ENCODE data around the gene DBI.
"Not testable (repeated sequence)": the region's sequence is repeated elsewhere in the genome, so short reads cannot be mapped to it uniquely, and the experiment has no call there.

The DBI gene

GRCh38 chr2:119402645-119403560 is 36.1 kb downstream of the DBI start:
- Histone ChIP-seq H3K36me3 (replicated peaks; ENCODE audit: insufficient read depth, low read length) (no peaks in the 10 kb centered on the region), H3K79me2 (ENCODE audit: low read length) (no peaks in the 10 kb centered on the region), H3K9me2 (replicated peaks; ENCODE audit: insufficient read depth, low read length) (no peaks in the 10 kb centered on the region), H3F3A (ENCODE audit: insufficient read depth, low read length) (peaks cover under 1% of the 10 kb centered on the region; the same call in 1 of the 2 replicates), H4K20me1 (ENCODE audit: insufficient read depth, low read length) (no peaks in the 10 kb centered on the region), H2AFZ (ENCODE audit: low read length) (peak overlapping the region; percentile 58; the same call in 1 of the 2 replicates), H3K4me2 (ENCODE audit: low read depth, low read length) (no peak overlapping the region), H3K9ac (ENCODE audit: low read length) (no peak overlapping the region), H3K4me3 (ENCODE audit: low read length) (no peak overlapping the region), H3K27me3 (replicated peaks; ENCODE audit: insufficient read depth, low read length) (no peaks in the 10 kb centered on the region), H3K9me3 (replicated peaks; ENCODE audit: insufficient read depth, low read length) (no peaks in the 10 kb centered on the region), H3K4me1 (ENCODE audit: low read length) (peaks cover 8% of the 10 kb centered on the region; the same call in 1 of the 2 replicates), H3K27ac (ENCODE audit: low read length) (no peak overlapping the region)
- DNase-seq = no peak
- no peak for TF ChIP-seq EZH2phosphoT487 (IDR thresholded peaks at IDR 0.05; ENCODE audit: low read length)
- TF ChIP-seq EZH2 (optimal IDR thresholded peaks at IDR 0.05; ENCODE audit: low read depth, low read length) = no peak
- TF ChIP-seq, protein P1, sequence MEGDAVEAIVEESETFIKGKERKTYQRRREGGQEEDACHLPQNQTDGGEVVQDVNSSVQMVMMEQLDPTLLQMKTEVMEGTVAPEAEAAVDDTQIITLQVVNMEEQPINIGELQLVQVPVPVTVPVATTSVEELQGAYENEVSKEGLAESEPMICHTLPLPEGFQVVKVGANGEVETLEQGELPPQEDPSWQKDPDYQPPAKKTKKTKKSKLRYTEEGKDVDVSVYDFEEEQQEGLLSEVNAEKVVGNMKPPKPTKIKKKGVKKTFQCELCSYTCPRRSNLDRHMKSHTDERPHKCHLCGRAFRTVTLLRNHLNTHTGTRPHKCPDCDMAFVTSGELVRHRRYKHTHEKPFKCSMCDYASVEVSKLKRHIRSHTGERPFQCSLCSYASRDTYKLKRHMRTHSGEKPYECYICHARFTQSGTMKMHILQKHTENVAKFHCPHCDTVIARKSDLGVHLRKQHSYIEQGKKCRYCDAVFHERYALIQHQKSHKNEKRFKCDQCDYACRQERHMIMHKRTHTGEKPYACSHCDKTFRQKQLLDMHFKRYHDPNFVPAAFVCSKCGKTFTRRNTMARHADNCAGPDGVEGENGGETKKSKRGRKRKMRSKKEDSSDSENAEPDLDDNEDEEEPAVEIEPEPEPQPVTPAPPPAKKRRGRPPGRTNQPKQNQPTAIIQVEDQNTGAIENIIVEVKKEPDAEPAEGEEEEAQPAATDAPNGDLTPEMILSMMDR (IDR thresholded peaks at IDR 0.05; ENCODE audit: low read length) = no peak

GRCh38 chr2:119403618-119404017 is 36.8 kb downstream of the DBI start:
- not testable (repeated sequence) for H3K79me2 ChIP-seq (ENCODE audit: low read length); DNase-seq; H3F3A ChIP-seq (ENCODE audit: insufficient read depth, low read length); H3K9me3 ChIP-seq (replicated peaks; ENCODE audit: insufficient read depth, low read length); H3K27ac ChIP-seq (ENCODE audit: low read length); H3K27me3 ChIP-seq (replicated peaks; ENCODE audit: insufficient read depth, low read length); H2AFZ ChIP-seq (ENCODE audit: low read length); H3K4me2 ChIP-seq (ENCODE audit: low read depth, low read length); H4K20me1 ChIP-seq (ENCODE audit: insufficient read depth, low read length); H3K4me3 ChIP-seq (ENCODE audit: low read length); H3K9ac ChIP-seq (ENCODE audit: low read length); H3K36me3 ChIP-seq (replicated peaks; ENCODE audit: insufficient read depth, low read length); H3K9me2 ChIP-seq (replicated peaks; ENCODE audit: insufficient read depth, low read length)
- H3K4me1 ChIP-seq (ENCODE audit: low read length) = peaks cover 13% of the 10 kb centered on the region; the same call in 1 of the 2 replicates

GRCh38 chr2:119405151-119405550 is 38.4 kb downstream of the DBI start:
- Histone ChIP-seq H3K27me3 (replicated peaks; ENCODE audit: insufficient read depth, low read length) (no peaks in the 10 kb centered on the region), H3K4me1 (ENCODE audit: low read length) (peaks cover 13% of the 10 kb centered on the region; the same call in 1 of the 2 replicates), H2AFZ (ENCODE audit: low read length) (no peak overlapping the region), H3F3A (ENCODE audit: insufficient read depth, low read length) (peaks cover 6% of the 10 kb centered on the region), H3K4me3 (ENCODE audit: low read length) (no peak overlapping the region), H3K27ac (ENCODE audit: low read length) (no peak overlapping the region), H3K36me3 (replicated peaks; ENCODE audit: insufficient read depth, low read length) (no peaks in the 10 kb centered on the region), H3K9me3 (replicated peaks; ENCODE audit: insufficient read depth, low read length) (no peaks in the 10 kb centered on the region), H3K4me2 (ENCODE audit: low read depth, low read length) (no peak overlapping the region), H3K79me2 (ENCODE audit: low read length) (no peaks in the 10 kb centered on the region), H3K9ac (ENCODE audit: low read length) (no peak overlapping the region), H3K9me2 (replicated peaks; ENCODE audit: insufficient read depth, low read length) (no peaks in the 10 kb centered on the region), H4K20me1 (ENCODE audit: insufficient read depth, low read length) (no peaks in the 10 kb centered on the region)
- TF ChIP-seq EZH2phosphoT487 (IDR thresholded peaks at IDR 0.05; ENCODE audit: low read length) (no peak), EZH2 (optimal IDR thresholded peaks at IDR 0.05; ENCODE audit: low read depth, low read length) (no peak)
- TF ChIP-seq, protein P1 (IDR thresholded peaks at IDR 0.05; ENCODE audit: low read length) = no peak
- no peak for DNase-seq
